Uterus (tissue), 2 donors: ENCODE results near the gene CCDC185.

ENCODE experiments used
- POLR2A ChIP-seq, 2 donors: fragments of 450-650 bp; IDR thresholded peaks; one replicate each; pipeline ENCODE4 v1.6.1; 2016; ENCODE audit warnings: antibody characterized with exemption in 2 of 2, mild to moderate bottlenecking in 1 of 2, moderate library complexity in 1 of 2
- TF ChIP-seq, protein P1 (sequence below), 4 experiments: fragments of 200-600 bp in 2 of 4; fragments of 450-650 bp in 2 of 4; sonication (generic) in 2 of 4; IDR thresholded peaks; one replicate each; pipeline ENCODE4 v1.5.1; 2016 to 2019; ENCODE audit warnings: antibody characterized with exemption in 4 of 4, mild to moderate bottlenecking in 2 of 4, moderate library complexity in 1 of 4

DNA sequence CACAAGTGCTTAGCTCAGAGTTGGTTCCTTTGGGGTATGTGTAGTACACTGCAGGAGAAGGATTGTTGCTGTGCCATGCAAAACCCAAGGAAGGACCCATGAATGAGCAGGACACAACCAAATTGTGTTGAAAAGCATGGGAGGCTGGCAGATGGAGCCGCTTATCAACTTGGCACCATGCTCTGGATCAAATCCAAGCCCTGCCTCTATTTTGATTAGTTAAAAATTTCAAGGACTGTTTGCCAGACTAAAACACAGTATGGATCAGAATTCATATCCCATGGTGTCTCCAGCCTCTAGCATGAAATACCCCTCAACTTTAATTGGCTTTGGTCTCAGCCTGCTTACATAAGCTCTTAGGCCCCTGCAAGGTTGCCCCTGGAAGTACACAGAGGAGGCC, 27.8 kb downstream of the CCDC185 start:
- TF ChIP-seq, protein P1, sequence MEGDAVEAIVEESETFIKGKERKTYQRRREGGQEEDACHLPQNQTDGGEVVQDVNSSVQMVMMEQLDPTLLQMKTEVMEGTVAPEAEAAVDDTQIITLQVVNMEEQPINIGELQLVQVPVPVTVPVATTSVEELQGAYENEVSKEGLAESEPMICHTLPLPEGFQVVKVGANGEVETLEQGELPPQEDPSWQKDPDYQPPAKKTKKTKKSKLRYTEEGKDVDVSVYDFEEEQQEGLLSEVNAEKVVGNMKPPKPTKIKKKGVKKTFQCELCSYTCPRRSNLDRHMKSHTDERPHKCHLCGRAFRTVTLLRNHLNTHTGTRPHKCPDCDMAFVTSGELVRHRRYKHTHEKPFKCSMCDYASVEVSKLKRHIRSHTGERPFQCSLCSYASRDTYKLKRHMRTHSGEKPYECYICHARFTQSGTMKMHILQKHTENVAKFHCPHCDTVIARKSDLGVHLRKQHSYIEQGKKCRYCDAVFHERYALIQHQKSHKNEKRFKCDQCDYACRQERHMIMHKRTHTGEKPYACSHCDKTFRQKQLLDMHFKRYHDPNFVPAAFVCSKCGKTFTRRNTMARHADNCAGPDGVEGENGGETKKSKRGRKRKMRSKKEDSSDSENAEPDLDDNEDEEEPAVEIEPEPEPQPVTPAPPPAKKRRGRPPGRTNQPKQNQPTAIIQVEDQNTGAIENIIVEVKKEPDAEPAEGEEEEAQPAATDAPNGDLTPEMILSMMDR (IDR thresholded peaks at IDR 0.05), result no peak
- TF ChIP-seq POLR2A (IDR thresholded peaks at IDR 0.05), result no peak
